GM12872 (cell line): ENCODE data around the gene C9orf72.

Experiments used
- TF ChIP-seq, protein P1 (sequence below): IDR thresholded peaks from 3 replicates; pipeline ENCODE4 v1.5.1; 2011; ENCODE audit warnings: low read depth, mild to moderate bottlenecking, low read length, moderate library complexity; ENCODE audit not compliant: insufficient read depth

The C9orf72 gene

DNA sequence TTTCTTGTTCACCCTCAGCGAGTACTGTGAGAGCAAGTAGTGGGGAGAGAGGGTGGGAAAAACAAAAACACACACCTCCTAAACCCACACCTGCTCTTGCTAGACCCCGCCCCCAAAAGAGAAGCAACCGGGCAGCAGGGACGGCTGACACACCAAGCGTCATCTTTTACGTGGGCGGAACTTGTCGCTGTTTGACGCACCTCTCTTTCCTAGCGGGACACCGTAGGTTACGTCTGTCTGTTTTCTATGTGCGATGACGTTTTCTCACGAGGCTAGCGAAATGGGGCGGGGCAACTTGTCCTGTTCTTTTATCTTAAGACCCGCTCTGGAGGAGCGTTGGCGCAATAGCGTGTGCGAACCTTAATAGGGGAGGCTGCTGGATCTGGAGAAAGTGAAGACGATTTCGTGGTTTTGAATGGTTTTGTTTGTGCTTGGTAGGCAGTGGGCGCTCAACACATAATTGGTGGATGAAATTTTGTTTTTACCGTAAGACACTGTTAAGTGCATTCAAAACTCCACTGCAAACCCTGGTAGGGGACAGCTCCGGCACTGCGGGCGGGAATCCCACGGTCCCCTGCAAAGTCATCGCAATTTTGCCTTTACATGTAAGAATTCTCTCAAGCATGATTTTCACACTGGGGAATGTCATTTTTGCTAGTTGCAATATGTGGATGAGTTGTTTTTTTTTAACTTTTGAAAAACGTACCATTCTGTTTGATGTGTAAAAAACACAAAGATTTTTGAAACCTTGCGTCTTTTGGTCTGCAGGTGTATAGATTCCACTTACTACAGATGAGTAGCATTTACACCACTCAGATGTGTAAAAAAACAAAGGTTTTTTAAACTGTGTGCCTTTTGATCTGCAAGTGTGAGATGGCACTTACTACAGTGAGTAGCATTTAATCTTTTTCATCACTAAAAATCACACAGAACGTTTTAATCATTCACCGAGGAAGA, 631 bp upstream of the C9orf72 start:
- TF ChIP-seq, protein P1, sequence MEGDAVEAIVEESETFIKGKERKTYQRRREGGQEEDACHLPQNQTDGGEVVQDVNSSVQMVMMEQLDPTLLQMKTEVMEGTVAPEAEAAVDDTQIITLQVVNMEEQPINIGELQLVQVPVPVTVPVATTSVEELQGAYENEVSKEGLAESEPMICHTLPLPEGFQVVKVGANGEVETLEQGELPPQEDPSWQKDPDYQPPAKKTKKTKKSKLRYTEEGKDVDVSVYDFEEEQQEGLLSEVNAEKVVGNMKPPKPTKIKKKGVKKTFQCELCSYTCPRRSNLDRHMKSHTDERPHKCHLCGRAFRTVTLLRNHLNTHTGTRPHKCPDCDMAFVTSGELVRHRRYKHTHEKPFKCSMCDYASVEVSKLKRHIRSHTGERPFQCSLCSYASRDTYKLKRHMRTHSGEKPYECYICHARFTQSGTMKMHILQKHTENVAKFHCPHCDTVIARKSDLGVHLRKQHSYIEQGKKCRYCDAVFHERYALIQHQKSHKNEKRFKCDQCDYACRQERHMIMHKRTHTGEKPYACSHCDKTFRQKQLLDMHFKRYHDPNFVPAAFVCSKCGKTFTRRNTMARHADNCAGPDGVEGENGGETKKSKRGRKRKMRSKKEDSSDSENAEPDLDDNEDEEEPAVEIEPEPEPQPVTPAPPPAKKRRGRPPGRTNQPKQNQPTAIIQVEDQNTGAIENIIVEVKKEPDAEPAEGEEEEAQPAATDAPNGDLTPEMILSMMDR, result no peak

DNA sequence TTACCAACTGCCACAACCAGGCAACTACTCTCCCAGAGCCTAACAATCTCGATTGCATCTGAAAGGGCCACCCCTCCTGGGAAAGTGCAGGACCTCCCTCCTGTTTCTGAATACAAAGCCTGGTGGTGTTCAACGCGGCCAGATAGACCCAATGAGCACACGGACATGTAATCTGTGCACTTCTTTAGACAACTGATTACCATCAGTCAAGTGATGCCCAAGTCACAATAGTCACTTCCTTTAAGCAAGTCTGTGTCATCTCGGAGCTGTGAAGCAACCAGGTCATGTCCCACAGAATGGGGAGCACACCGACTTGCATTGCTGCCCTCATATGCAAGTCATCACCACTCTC, 739 bp downstream of the C9orf72 start:
- TF ChIP-seq, protein P1, result no peak

DNA sequence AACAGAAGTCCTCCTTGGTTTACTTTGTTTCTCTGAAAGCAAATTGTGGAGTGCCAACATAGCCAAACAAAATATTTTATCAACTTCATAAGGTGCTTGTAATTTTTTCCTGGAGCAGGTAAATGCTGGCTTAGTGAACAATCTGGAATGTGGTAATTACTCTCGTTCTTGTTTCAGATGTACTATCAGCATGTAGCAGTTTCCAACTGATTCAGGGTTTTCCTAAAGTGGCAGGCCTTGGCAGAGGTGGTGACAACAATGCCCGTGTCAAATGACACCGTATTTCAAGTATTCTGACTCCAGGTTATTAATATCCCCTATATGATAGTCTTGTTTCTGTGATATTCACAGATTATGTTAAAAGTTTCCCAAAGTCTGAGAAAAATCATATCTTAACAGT, 1.2 kb downstream of the C9orf72 start:
- TF ChIP-seq, protein P1, result no peak

DNA sequence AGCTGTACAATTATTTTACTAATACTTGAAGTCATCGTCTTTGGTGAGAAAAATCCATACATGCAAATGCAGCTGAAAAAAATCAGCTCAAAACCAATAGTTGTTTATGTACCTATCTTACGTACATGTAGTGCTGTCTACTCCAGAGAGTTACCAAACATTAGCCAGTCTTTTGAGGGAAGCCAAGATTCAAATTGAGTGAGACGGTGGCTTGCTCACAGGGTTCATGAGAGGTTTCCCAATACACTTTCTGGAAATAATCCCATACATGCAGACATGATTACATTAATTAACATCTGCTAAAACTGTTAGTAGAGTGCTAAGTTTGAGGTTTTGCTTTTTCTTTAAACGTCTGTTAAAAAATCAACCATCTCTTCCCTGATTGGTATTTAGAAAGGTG, 2.3 kb downstream of the C9orf72 start:
- TF ChIP-seq, protein P1, result no peak

DNA sequence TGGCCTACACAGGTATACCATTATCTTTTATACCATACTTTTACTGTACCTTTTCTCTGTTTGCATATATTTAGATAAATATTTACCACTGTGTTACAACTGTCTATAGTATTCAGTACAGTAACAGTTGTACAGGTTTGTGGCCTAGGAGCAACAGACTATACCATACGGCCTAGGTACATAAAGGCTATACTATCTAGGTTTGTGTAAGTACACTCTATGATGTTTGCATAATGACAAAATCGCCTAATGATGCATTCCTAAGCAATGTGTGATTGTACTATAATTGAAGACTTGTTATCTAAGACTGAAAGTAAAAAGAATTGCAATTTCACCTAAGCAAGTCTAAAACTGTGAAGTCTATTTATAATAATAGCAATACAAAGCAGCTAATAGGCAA, 3.9 kb downstream of the C9orf72 start:
- TF ChIP-seq, protein P1, result no peak

DNA sequence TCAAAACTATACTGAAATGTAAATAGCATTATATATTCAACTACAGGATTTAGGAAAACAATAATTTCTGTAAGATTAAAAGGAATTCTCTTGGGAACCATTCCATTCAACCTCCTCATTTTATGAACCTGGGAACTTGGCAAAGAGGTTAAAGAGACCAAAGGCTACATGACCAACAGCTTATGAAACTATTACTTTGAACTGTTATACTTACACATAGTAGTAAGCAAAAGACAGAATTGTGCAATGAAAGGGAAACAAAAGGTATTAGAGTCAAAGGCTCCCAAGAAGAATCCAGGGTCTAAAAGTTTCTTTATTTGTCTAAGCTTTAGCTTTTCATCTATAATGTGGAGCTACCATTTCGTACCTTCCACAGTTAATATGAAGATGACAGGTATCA, 7.2 kb downstream of the C9orf72 start:
- TF ChIP-seq, protein P1, result no peak

DNA sequence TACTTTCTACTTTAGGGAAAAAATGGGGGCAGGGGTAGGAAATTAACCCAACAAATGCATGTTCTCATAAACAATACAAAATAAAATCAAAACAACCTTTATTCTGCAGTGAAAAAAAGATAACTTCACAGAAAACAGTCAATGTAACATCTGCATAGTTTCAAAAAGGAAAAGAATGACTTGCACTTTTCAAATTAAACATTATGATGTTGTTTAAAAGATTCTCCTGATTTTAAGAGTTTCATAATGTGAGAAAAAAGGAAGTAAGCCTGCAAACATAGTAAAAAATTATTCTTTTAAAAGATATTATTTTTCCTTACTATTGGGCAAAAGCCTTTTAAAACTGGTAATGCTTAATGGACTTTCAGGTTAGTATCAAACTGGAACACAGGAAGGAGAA, 7.6 kb downstream of the C9orf72 start:
- TF ChIP-seq, protein P1, result no peak
